GM18907 (cell line): ENCODE measurements around the gene PCCB.
"Not testable (repeated sequence)": the region's sequence is repeated elsewhere in the genome, so short reads cannot be mapped to it uniquely, and the experiment has no call there.

Experiments
- ATAC-seq: cut with Tn5 transposase; IDR thresholded peaks from one replicate; pipeline ENCODE4 v1.9.1; 2021; ENCODE audit warnings: mild to moderate bottlenecking, moderate library complexity; ENCODE audit not compliant: unreplicated experiment

The PCCB gene

GRCh38 chr3:136250059-136250902, at the start of gene PCCB:
Gene PCCB, plus strand, starts transcription at chr3:136250340. Its CDS starts 36 bp downstream, at chr3:136250376.
- ATAC-seq = peak; percentile 98

GRCh38 chr3:136207489-136208115, 42.5 kb upstream of the PCCB start:
- no peak for ATAC-seq

- ATAC-seq = no peak
Measured at GRCh38 chr3:136209921-136210320, 40.2 kb upstream of the PCCB start.

GRCh38 chr3:136211547-136211946, 38.6 kb upstream of the PCCB start:
- no peak for ATAC-seq

GRCh38 chr3:136222746-136223145, 27.4 kb upstream of the PCCB start:
- ATAC-seq = not testable (repeated sequence)

- ATAC-seq = no peak
Measured at GRCh38 chr3:136232413-136232812, 17.7 kb upstream of the PCCB start.

GRCh38 chr3:136235545-136235944, 14.6 kb upstream of the PCCB start:
- ATAC-seq = no peak

GRCh38 chr3:136236109-136236508, 14.0 kb upstream of the PCCB start:
- no peak for ATAC-seq

GRCh38 chr3:136237103-136237502, 13.0 kb upstream of the PCCB start:
- ATAC-seq = no peak

- no peak for ATAC-seq
Measured at GRCh38 chr3:136237961-136238649, 12.0 kb upstream of the PCCB start.

- no peak for ATAC-seq
Measured at GRCh38 chr3:136239094-136239493, 11.0 kb upstream of the PCCB start.

GRCh38 chr3:136245691-136246090, 4.4 kb upstream of the PCCB start:
- no peak for ATAC-seq

GRCh38 chr3:136247436-136247835, 2.7 kb upstream of the PCCB start:
- ATAC-seq = no peak

- no peak for ATAC-seq
Measured at GRCh38 chr3:136247855-136248590, 2.1 kb upstream of the PCCB start.

- no peak for ATAC-seq
Measured at GRCh38 chr3:136249091-136249490, 1.0 kb upstream of the PCCB start.

- ATAC-seq = no peak
Measured at GRCh38 chr3:136249593-136249992, 547 bp upstream of the PCCB start.

GRCh38 chr3:136250903-136251460, 842 bp downstream of the PCCB start:
- ATAC-seq = peak; percentile 6

- no peak for ATAC-seq
Measured at GRCh38 chr3:136251511-136251910, 1.4 kb downstream of the PCCB start.

- no peak for ATAC-seq
Measured at GRCh38 chr3:136255672-136256406, 5.7 kb downstream of the PCCB start.

GRCh38 chr3:136258199-136258598, 8.1 kb downstream of the PCCB start:
- ATAC-seq = no peak
